Stimulated activated CD8-positive, alpha-beta memory T cell treated with anti-CD3 and anti-CD28 coated beads, Interleukin-7, amount 100 ng/mL, for 1 hour (primary cell): ENCODE results near the gene CD151.

Experiments used
- DNase-seq, 2 donors: peaks; one replicate each; pipeline ENCODE4 v3.0.0-alpha.2; 2020; ENCODE audit warnings: low read depth in 2 of 2

Gene CD151

GRCh38 chr11:832529-833113 lies at the start of gene CD151:
TSS of gene CD151 (plus strand) at chr11:832952. CDS start at chr11:836070, 3,118 bp downstream.
- DNase-seq, result no peak

- DNase-seq, result no peak
Observed at GRCh38 chr11:783581-784015, 49.2 kb upstream of the CD151 start.

GRCh38 chr11:786235-787083 lies 46.3 kb upstream of the CD151 start:
- DNase-seq, result no peak

DNA sequence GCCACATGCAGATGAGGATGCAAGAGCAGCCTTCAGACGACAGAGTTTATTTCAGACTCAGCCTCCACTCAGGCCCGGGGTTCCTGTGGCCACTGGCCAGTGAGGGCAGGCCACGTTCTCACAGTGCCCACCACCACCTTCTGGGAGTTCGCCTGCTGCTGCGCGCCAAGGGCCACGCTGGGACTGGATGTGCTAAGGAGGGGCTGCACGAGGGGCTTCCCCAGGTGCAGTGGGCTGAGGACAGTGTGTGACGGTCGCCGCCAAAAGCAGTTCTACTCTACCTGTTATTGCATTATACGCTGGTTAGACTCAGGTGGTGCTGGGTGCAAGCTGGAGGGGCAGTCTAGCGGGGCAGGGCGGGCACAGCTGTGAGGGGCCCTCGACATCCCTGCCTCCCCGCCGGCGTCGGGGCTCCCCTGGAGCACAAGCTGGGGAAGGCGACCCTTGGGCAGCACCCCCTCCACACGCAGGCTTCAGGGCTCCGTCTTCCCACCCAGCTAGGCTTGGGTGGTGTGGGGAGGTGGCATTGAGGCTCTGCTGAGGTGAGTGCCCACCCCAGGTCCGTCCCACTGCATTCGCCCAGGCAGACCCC lies 45.6 kb upstream of the CD151 start:
- no peak for DNase-seq

DNA sequence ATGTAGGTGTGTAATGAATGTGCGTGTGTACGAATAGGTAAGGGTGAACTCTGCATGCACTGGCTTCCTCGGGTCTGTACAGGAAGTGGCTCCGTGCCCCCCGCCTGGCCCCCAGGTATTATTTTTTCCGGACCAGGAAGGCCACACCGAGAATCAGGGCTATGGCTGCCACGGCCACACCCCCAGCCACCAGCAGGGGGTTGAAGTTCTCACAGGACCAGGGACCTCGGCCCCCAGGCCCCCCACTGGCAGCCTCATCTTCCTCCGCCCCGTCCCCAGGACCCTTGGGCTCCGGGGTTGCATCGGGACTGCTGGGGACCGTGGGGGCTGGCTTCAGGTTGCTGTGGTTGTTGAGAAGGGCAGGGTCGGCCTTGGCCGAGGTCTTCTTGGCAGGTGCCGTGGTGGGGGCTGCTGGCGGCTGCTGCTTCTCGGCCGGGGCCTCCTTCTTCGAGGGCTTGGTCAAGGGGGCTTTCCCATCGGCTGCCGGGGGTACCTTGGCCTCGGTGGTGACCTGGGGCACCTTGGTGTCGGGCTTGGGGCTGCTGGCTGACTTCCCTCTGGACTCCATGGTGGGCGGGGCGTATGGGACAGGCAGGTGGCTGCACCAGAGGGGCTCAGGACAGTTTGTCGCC lies 44.6 kb upstream of the CD151 start:
- no peak for DNase-seq

DNA sequence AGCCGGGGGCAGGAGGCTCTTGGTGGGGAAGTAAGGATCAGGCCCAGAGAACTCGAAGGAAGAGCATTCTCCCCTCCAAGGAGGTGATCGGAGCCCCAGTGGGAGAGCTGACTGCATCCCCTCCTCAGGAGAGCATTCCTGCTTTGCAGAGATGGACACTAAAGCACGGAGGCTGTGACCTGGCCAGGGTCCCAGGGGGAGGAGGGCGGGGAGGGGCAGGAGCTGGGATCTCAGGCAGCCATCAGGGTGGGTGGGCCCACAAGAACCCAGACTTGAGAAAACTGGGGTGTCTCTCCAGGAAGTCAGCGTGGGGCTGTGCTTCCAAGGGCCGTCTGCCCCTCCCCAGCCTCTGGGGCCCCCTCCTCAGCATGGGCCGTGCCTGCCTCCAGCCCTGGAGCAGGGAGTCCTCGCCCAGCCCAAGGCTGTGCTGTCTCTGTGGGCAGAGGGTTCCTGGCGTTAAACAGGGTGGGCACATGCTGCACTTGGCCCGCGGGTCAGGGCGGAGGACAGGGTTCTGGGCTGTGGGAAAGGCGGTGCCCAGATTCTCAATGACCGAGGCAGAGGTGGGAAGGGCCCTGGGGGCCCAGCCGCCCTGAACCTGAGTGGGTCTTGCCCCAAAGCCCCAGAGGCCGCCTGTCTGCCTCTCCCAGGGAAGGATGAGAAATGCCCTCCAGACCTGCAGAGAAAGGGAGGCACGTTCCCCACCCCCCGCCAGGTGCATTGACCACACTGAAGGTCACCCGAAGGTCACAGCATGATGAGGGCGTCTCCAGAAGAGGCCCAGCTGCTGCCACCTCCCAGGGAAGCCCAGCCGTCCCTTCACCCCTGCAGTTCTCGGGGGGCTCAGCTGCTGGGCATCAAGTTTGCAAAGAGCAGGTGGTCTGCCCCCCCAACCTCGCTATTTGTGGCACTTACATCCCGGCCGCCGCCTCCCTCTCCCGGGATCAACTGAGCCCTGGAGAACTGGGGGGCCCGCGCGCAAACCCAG lies 43.5 kb upstream of the CD151 start:
- no peak for DNase-seq

- no peak for DNase-seq
Observed at GRCh38 chr11:789943-790342, 42.8 kb upstream of the CD151 start, which contains the start of gene CEND1. TSS of gene CEND1 (minus strand) at chr11:790090. CDS start at chr11:788576, 1,514 bp downstream.

DNA sequence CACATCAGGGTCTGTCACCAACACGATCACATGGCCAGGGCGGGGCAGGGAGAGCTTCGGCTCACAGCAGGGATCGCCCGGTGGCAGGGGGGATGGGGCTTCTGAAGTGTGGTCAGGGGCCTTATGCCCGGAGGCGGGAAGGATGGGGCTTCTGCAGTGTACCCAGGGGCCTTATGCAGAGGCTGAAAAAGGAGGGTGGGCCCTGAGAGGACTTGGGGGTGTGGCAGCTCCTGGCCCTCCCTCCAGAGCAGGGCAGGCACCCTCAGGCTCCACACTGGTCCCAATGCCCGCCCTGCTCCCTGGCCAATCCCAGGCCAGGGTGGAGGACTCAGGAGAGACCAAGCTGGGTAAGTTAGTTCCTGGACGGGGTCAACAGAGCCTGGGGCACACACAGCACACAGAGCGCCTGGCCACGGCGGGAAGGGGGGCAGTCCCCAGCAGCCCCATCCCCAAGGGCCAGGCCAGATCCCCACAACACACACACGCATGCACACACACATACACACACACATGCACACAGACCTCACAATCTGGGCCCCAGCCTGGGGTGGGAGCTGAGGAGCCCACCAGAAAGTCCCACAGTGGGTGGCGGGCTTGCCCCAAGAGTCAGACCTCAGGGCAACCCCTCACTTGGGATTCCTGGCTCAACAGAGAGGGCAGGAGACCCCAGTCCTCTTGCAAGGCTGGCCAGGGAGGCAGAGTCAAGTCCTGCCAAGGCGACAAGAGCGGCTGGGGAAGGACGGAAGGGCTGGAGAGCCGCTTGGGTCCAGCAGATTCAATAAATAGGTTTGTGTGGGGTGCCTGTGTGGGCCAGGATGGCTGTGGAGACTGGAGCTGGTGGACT lies 41.8 kb upstream of the CD151 start:
- no peak for DNase-seq

- DNase-seq, result no peak
Observed at GRCh38 chr11:791658-792534, 40.9 kb upstream of the CD151 start.

- DNase-seq, result no peak
Observed at GRCh38 chr11:792535-792821, 40.3 kb upstream of the CD151 start.

DNA sequence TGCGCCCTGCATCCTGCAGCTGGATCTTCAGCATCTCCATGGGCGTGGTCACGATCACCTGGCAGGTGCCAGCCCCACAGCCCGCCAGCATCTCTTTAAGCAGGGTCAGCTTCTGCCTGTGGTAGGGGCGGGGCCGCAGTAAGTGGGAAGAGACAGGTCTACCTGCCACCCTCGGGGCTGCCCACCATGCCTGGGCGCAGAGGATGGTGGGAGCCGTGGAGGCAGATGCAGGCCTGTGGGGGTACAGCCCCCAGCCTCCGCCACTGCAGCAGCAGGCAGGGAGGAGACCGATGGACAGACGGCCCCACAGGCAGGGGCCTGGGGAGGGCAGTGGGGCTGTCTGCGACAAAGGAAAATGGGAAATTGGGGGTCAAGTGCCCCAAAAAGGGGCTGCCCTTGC lies 39.9 kb upstream of the CD151 start:
- DNase-seq, result no peak

DNA sequence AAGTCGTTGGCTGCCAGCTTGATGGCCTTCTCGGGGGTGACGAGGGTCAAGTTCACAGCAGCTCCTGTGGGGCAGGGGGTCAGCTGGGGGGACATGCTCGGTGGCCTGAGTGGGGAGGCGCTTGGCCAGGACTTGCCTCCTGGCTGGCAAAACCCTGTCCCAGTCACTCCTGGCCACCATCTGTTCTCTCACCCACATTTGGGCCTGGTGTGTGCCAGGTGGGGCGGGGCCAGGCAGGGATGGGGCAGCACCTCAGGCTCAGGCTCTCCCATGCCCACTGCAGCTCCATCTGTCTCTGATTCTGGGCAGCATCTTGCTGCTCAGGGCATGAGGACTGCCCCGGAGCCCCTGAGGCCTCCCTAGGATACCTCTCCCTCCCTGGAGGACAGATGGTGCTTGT lies 39.2 kb upstream of the CD151 start:
- no peak for DNase-seq

DNA sequence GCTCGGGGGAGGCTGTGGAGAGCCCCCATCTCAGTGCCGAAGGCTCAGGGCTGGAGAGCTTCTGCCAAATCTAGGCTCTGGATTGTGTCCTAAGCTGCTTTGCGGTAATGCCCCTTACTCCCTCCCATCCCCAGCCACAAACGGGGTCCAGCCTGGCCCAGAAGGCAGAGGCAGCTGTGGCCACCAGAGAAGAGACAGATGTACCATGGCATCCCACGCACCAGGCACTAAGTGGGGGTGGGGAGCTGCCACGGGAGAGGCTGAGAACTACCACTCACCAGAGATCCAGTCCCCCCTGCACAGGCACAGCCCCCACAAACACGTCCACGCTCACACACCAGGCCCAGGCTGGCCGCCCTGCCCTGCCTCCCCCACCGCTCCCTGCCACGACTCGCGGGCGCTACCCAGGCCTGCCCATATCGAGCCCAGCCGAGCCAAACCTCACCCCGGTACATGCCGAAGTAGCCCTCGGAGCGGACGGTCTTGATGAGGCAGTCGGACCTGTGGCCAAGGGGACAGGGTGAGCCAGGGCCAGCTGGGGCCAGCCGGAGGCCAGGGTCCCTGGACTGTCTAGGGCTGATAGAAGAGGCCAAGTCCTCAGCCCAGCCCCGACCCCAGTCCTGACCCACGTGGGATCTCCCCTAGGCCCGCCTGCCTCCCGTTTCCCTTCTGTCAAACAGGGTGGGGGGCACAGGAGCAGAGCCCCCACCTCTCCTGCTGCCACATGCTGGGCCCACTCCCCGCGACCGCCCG lies 38.6 kb upstream of the CD151 start:
- no peak for DNase-seq

GRCh38 chr11:794766-795633 lies 37.8 kb upstream of the CD151 start:
- no peak for DNase-seq

GRCh38 chr11:795634-796564 lies 36.9 kb upstream of the CD151 start:
- peak in 1 of 2 donors; percentile 44 for DNase-seq

DNA sequence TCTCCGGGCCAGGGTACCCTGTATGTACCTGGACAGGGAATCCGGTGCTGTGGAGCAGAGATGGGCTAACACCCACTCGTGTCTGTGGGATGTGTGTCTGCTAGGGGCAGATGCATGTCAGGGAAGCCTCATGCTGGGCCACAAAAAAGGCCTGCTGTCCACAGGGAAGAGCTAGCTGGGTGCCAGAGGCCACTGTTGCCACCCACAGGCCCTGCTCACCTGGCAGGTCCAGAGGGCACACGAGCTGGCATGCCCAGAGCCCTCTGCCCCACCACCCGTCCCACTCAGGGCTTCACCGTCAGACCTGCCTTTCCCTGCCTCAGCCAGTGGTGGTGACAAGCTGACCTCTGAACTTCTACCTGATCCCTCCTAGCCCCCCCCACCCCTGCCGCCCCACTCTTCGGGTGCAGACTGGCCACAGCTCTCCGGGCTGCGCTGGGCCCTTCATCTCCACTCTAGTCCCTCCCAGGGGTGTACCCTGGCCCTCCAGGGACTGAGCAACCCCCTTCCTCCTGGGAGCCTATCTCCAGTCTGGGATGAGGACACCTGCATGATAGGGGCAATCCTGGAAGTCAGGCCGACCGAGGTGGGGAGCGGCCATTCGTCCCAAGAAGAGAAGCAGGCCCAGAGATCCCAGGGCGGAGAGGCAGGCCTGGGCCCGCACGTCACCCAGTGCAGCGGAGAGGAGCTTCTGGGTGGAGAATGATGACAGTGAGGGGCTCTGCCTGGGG lies 36.0 kb upstream of the CD151 start:
- no peak for DNase-seq
